ENCODE results near the gene ERGIC3. TPM values are rescaled to one million over a fixed set of nuclear protein-coding genes. Genes with fewer than 3 reads are reported as not detected.

Gene ERGIC3
- total RNA-seq, 1 donor from 2014 or later, result 328 TPM

Small RNA genes within 50 kb of the gene (small RNA-seq; reads per million reads assigned to genes)
- gene RPL37P1, result not detected

Other genes with a start within 250 kb of the ERGIC3 start
- gene FAM83C, start 249.7 kb upstream of the ERGIC3 start, total RNA-seq, result not detected
- 33.4 TPM for gene UQCC1, start 130.1 kb upstream of the ERGIC3 start, total RNA-seq
- gene GDF5, start 103.8 kb upstream of the ERGIC3 start, total RNA-seq, result 0.52 TPM
- gene CEP250, start 86.5 kb upstream of the ERGIC3 start, total RNA-seq, result 14.6 TPM
- gene C20orf173, start 12.4 kb upstream of the ERGIC3 start, total RNA-seq, result not detected
- 1.0 TPM for gene SPAG4, start 73.8 kb downstream of the ERGIC3 start, total RNA-seq
- gene CPNE1, start 122.8 kb downstream of the ERGIC3 start, total RNA-seq, result 116 TPM
- 38.6 TPM for gene RBM12, start 122.8 kb downstream of the ERGIC3 start, total RNA-seq
- gene NFS1, start 157.3 kb downstream of the ERGIC3 start, total RNA-seq, result 11.5 TPM
- gene ROMO1, start 157.3 kb downstream of the ERGIC3 start, total RNA-seq, result 103 TPM
- gene RBM39, start 200.2 kb downstream of the ERGIC3 start, total RNA-seq, result 407 TPM
- gene PHF20, start 229.9 kb downstream of the ERGIC3 start, total RNA-seq, result 26.6 TPM

Measured in skeletal muscle tissue (tissue), 2 donors.